ENCODE results near the gene IDS. TPM values are rescaled to one million over a fixed set of nuclear protein-coding genes. Genes with fewer than 3 reads are reported as not detected.
"Not testable (repeated sequence)": the region's sequence is repeated elsewhere in the genome, so short reads cannot be mapped to it uniquely, and the experiment has no call there.

Gene IDS
- total and polyA plus RNA-seq, 2 donors (not counting 3 experiments of a cell fraction or from before 2014, with no cell fraction given) = 35.2 to 44.0 TPM

GRCh38 chrX:149539283-149540130 is 34.4 kb upstream of the IDS start:
- Histone ChIP-seq H3K4me3 (replicated peaks in 1 of 3; ENCODE audit: insufficient read depth in 1 of 3, low read depth in 1 of 3, low read length in 3 of 3) (peak overlapping the region in 2 of 3 experiments; percentile 10 to 43), H3K4me1 (ENCODE audit: control insufficient read depth, extremely low read depth, insufficient read depth, low read length) (peaks cover 5% of the 10 kb centered on the region), H3K27me3 (ENCODE audit: control insufficient read depth in 2 of 2, insufficient read depth in 2 of 2, low read length in 2 of 2) (no peaks in the 10 kb centered on the region), H3K36me3 (ENCODE audit: control insufficient read depth in 2 of 2, extremely low read depth in 1 of 2, insufficient read depth in 2 of 2, low read length in 2 of 2) (no peaks in the 10 kb centered on the region), H3K9me3 (replicated peaks; ENCODE audit: control insufficient read depth, insufficient read depth, low read length) (no peaks in the 10 kb centered on the region), H3K27ac (ENCODE audit: insufficient read depth, low read depth, low read length) (no peak overlapping the region), H4K20me1 (replicated peaks; ENCODE audit: control insufficient read depth, extremely low read depth, insufficient read depth, low read length) (no peaks in the 10 kb centered on the region), H3K4me2 (ENCODE audit: insufficient read depth, low read length) (peak overlapping the region; percentile 55), H2AFZ (ENCODE audit: low read depth, low read length) (peak overlapping the region; percentile 72), H3K79me2 (ENCODE audit: control insufficient read depth, insufficient read depth, low read length) (no peaks in the 10 kb centered on the region), H3K9me1 (replicated peaks; ENCODE audit: control insufficient read depth, extremely low read depth, insufficient read depth, low read length) (no peaks in the 10 kb centered on the region), H3K9ac (replicated peaks; ENCODE audit: extremely low read depth, insufficient read depth, low read length) (no peak overlapping the region)
- FAIRE-seq = peak; percentile 98
- CTCF ChIA-PET = interaction anchor here (0.8 to 3.4 kb wide), 8 partner anchors 10 to 401 kb away, joined by 3 to 20 read pairs (median 4); partner anchors contain the start of genes EOLA2 and IDS
- POLR2A ChIA-PET = interaction anchor here (0.5 to 2.5 kb wide), 4 partner anchors 9 to 400 kb away, joined by 3 to 16 read pairs (median 10); partner anchors contain the start of genes EOLA2 and IDS
- dilution Hi-C loops (cut with MboI; ENCODE audit: extremely low pct_ligation_motif_present, low sequenced_read_pairs) = no loop called here
- BruUV-seq (replicated peaks) = no TSS peak
- DNase-seq (ENCODE audit: low read depth, low spot score) = peak; percentile 93
- TF ChIP-seq GATA2 (IDR thresholded peaks at IDR 0.05; ENCODE audit: insufficient read depth, insufficient read length, low read depth, low read length) (no peak), JUN (IDR thresholded peaks at IDR 0.05; ENCODE audit: borderline replicate concordance, insufficient read depth, insufficient read length, low read depth) (no peak), MYC (IDR thresholded peaks at IDR 0.05; ENCODE audit: low read depth, low read length) (no peak), POLR2A (IDR thresholded peaks at IDR 0.05; ENCODE audit: low read depth, low read length) (no peak), EZH2 (IDR thresholded peaks at IDR 0.05; ENCODE audit: borderline replicate concordance, low read depth, low read length, severe bottlenecking) (no peak), CTCF (IDR thresholded peaks at IDR 0.05; ENCODE audit: extremely low read depth in 1 of 2, insufficient read depth in 1 of 2, low read depth in 1 of 2, low read length in 2 of 2) (no peak), FOS (IDR thresholded peaks at IDR 0.05; ENCODE audit: borderline replicate concordance, insufficient read depth, low read length) (no peak), POLR2AphosphoS5 (IDR thresholded peaks at IDR 0.05; ENCODE audit: insufficient read depth, low read depth, low read length) (no peak)
- TF ChIP-seq, protein P1, sequence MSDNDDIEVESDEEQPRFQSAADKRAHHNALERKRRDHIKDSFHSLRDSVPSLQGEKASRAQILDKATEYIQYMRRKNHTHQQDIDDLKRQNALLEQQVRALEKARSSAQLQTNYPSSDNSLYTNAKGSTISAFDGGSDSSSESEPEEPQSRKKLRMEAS (IDR thresholded peaks at IDR 0.05; ENCODE audit: insufficient read depth, insufficient read length) = no peak
- intact Hi-C loops (cut with micrococcal nuclease) = loop anchor here (1.0 to 10.0 kb wide), 4 partner anchors 21 to 1625 kb away; partner anchors contain the start of genes FMR1 and IDS

DNA sequence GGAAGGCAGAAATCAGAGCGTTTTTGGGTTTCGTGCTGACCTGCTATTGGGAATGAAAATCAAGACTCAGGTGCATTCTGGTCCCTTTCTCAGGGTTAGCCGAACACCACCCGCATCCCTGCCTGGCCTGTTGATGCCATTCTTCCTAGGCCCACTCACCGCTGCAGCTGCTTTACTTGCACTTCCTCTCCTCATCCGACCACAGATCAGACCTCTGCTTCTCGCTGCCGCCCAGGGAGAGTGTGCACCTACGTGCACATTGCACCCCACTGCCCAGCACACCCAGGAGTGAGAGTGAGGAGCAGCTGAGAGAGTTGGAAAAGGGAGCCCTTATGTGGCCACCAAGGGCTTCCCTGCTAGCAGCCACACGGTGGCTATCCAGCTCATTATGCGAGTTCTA is 32.4 kb upstream of the IDS start:
- H4K20me1 ChIP-seq (replicated peaks; ENCODE audit: control insufficient read depth, extremely low read depth, insufficient read depth, low read length); DNase-seq (ENCODE audit: low read depth, low spot score); H3K27ac ChIP-seq (ENCODE audit: insufficient read depth, low read depth, low read length); H3K4me3 ChIP-seq (replicated peaks in 1 of 3; ENCODE audit: insufficient read depth in 1 of 3, low read depth in 1 of 3, low read length in 3 of 3); H3K9me3 ChIP-seq (replicated peaks; ENCODE audit: control insufficient read depth, insufficient read depth, low read length); H3K9ac ChIP-seq (replicated peaks; ENCODE audit: extremely low read depth, insufficient read depth, low read length); BruUV-seq (replicated peaks); H3K4me1 ChIP-seq (ENCODE audit: control insufficient read depth, extremely low read depth, insufficient read depth, low read length); H2AFZ ChIP-seq (ENCODE audit: low read depth, low read length); H3K36me3 ChIP-seq (ENCODE audit: control insufficient read depth in 2 of 2, extremely low read depth in 1 of 2, insufficient read depth in 2 of 2, low read length in 2 of 2); H3K79me2 ChIP-seq (ENCODE audit: control insufficient read depth, insufficient read depth, low read length); H3K9me1 ChIP-seq (replicated peaks; ENCODE audit: control insufficient read depth, extremely low read depth, insufficient read depth, low read length); POLR2A ChIA-PET; CTCF ChIA-PET; dilution Hi-C loops (cut with MboI; ENCODE audit: extremely low pct_ligation_motif_present, low sequenced_read_pairs); H3K4me2 ChIP-seq (ENCODE audit: insufficient read depth, low read length); H3K27me3 ChIP-seq (ENCODE audit: control insufficient read depth in 2 of 2, insufficient read depth in 2 of 2, low read length in 2 of 2): not testable (repeated sequence)
- peak; percentile 70 for FAIRE-seq
- intact Hi-C loops (cut with micrococcal nuclease) = loop anchor here (10.0 kb wide), 1 partner anchor 1623 kb away; the partner anchor contains the start of gene FMR1

All from endothelial cell of umbilical vein (primary cell).